ENCODE data around the gene DOCK1.

DOCK1 gene

GRCh38 chr10:127012071-127012768 lies 107.0 kb downstream of the DOCK1 start:
- no peak for DNase-seq

- DNase-seq: peak; percentile 12
Observed at GRCh38 chr10:127012769-127013152, 107.5 kb downstream of the DOCK1 start.

GRCh38 chr10:127013211-127013656 lies 108.0 kb downstream of the DOCK1 start:
- DNase-seq: no peak

- no peak for DNase-seq
Observed at GRCh38 chr10:127013691-127014473, 108.7 kb downstream of the DOCK1 start.

GRCh38 chr10:127014671-127015070 lies 109.4 kb downstream of the DOCK1 start:
- DNase-seq: no peak

- DNase-seq: no peak
Observed at GRCh38 chr10:127015373-127015772, 110.1 kb downstream of the DOCK1 start.

GRCh38 chr10:127016331-127016730 lies 111.1 kb downstream of the DOCK1 start:
- DNase-seq: no peak

- peak; percentile 80 for DNase-seq
Observed at GRCh38 chr10:127017541-127018297, 112.5 kb downstream of the DOCK1 start.

- DNase-seq: peak; percentile 11
Observed at GRCh38 chr10:127018298-127018650, 113.0 kb downstream of the DOCK1 start.

GRCh38 chr10:127018766-127019165 lies 113.5 kb downstream of the DOCK1 start:
- no peak for DNase-seq

- DNase-seq: no peak
Observed at GRCh38 chr10:127020260-127020659, 115.0 kb downstream of the DOCK1 start.

GRCh38 chr10:127021801-127022200 lies 116.6 kb downstream of the DOCK1 start:
- DNase-seq: no peak

GRCh38 chr10:127024685-127025435 lies 119.6 kb downstream of the DOCK1 start:
- DNase-seq: no peak

GRCh38 chr10:127027786-127028185 lies 122.6 kb downstream of the DOCK1 start:
- no peak for DNase-seq

GRCh38 chr10:127028556-127028955 lies 123.3 kb downstream of the DOCK1 start:
- no peak for DNase-seq

GRCh38 chr10:127029061-127029460 lies 123.8 kb downstream of the DOCK1 start:
- DNase-seq: no peak

GRCh38 chr10:127033216-127034033 lies 128.2 kb downstream of the DOCK1 start:
- DNase-seq: no peak

GRCh38 chr10:127034034-127034633 lies 128.9 kb downstream of the DOCK1 start:
- DNase-seq: no peak

- DNase-seq: peak; percentile 6
Observed at GRCh38 chr10:127034790-127035189, 129.6 kb downstream of the DOCK1 start.

GRCh38 chr10:127035827-127036226 lies 130.6 kb downstream of the DOCK1 start:
- DNase-seq: no peak

- DNase-seq: no peak
Observed at GRCh38 chr10:127036987-127037386, 131.8 kb downstream of the DOCK1 start.
